ENCODE measurements around the gene CBFA2T3. TPM values are rescaled to one million over a fixed set of nuclear protein-coding genes. Genes with fewer than 3 reads are reported as not detected.

The CBFA2T3 gene
- total and polyA plus RNA-seq, 2 of the 8 experiments (the other 6 are each of a cell fraction or from before 2014, with no cell fraction given): 0.51 to 1.3 TPM

GRCh38 chr16:88926374-88926990 lies 50.5 kb downstream of the CBFA2T3 start (continued):
- TF ChIP-seq BCL11A (IDR thresholded peaks at IDR 0.05; ENCODE audit: low read depth in 2 of 2, low read length in 2 of 2) (no peak), NRF1 (IDR thresholded peaks at IDR 0.05; ENCODE audit: low read depth, low read length) (no peak), CHD1 (IDR thresholded peaks at IDR 0.05; ENCODE audit: low read depth, low read length) (no peak), SP2 (IDR thresholded peaks at IDR 0.05; ENCODE audit: low read length) (no peak), JUND (IDR thresholded peaks at IDR 0.05; ENCODE audit: low read length) (no peak), POLR2A (IDR thresholded peaks at IDR 0.05; ENCODE audit: control extremely low read depth in 1 of 2, low read depth in 2 of 2, low read length in 2 of 2) (no peak), SAP30 (IDR thresholded peaks at IDR 0.05; ENCODE audit: insufficient read depth, insufficient replicate concordance, low read length) (no peak)
